Osteocyte (in vitro differentiated cells): Measurements from ENCODE around the gene COL27A1. TPM values are rescaled to one million over a fixed set of nuclear protein-coding genes. Genes with fewer than 3 reads are reported as not detected.

Source experiments
- DNase-seq: peaks from one replicate; pipeline ENCODE4 v3.0.0; 2021; ENCODE audit warnings: mixed read lengths; ENCODE audit not compliant: unreplicated experiment; ENCODE audit errors: extremely low spot score
- H3K27ac Mint-ChIP-seq: one replicate; pipeline ENCODE4 v1.8.0; 2021; ENCODE audit warnings: mild to moderate bottlenecking, mixed read lengths; ENCODE audit not compliant: unreplicated experiment
- H3K27me3 Mint-ChIP-seq: one replicate; pipeline ENCODE4 v1.8.0; 2021; ENCODE audit warnings: mixed read lengths; ENCODE audit not compliant: unreplicated experiment
- H3K36me3 Mint-ChIP-seq: one replicate; pipeline ENCODE4 v1.8.0; 2021; ENCODE audit warnings: mixed read lengths; ENCODE audit not compliant: unreplicated experiment
- H3K4me1 Mint-ChIP-seq: one replicate; pipeline ENCODE4 v1.8.0; 2021; ENCODE audit warnings: mixed read lengths; ENCODE audit not compliant: unreplicated experiment
- H3K4me3 Mint-ChIP-seq: one replicate; pipeline ENCODE4 v1.8.0; 2021; ENCODE audit warnings: mild to moderate bottlenecking, moderate library complexity, mixed read lengths; ENCODE audit not compliant: unreplicated experiment
- H3K9me3 Mint-ChIP-seq: one replicate; pipeline ENCODE4 v1.8.0; 2021; ENCODE audit warnings: mixed read lengths; ENCODE audit not compliant: unreplicated experiment
- total RNA-seq: library from RNA; stranded (reverse); gene quantifications from 2 replicates; pipeline ENCODE4 v1.2.1, GENCODE V29; 2021
- TF ChIP-seq, protein P1 (sequence below): fragments of 200-600 bp; sonication (generic); IDR thresholded peaks from 2 replicates; pipeline ENCODE4 v1.5.0; 2021; ENCODE audit warnings: antibody characterized with exemption, mild to moderate bottlenecking, moderate library complexity

The COL27A1 gene
- total RNA-seq, 1 donor from 2014 or later, result 44.4 TPM

DNA sequence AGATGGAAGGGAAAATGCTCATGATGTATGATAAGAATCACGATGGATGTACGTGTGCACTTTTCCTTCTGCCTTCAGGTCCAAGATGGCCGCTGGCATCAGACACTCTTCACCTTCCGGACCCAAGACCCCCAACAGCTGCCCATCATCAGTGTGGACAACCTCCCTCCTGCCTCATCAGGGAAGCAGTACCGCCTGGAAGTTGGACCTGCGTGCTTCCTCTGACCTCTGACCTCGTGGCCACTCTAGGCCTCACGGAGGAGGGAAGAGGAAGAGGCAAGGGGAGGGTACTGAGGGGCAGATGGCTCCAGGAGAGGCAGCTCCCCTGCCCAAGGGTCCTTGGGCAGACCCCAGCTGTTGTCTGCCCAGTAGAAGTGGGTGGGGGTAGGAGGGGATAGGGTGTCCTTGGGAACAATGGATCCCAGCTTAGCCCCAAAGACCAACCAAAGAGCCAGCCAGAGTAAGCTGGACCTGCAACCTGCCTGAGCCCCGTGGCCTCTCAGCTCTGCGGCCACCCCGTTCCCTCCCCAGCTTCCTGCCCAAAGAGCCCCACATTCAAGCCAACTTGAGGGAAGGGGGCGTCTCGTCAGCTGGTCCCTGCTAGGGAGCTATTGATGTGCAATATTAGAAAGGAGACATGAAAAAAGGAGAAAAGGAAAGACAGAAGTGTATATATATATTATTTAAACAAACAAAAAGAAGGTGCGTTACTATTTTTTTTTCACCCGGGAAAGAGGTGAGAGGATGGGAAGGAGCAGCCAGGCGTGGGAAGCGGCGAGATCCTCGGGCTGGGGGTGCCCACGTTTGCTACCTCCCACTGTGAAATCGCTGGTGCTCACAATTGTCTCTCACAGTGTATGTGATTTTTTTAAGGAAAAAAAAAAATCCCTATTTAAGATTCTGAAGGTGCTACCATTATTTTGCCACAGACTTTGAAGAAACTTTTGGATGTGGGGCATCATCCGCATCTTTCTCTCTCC, 155.4 kb downstream of the COL27A1 start:
- Mint-ChIP-seq H3K27me3 (no peaks in the 10 kb centered on the region), H3K4me3 (no peak overlapping the region), H3K4me1 (no peaks in the 10 kb centered on the region), H3K36me3 (peaks cover 17% of the 10 kb centered on the region), H3K9me3 (no peaks in the 10 kb centered on the region), H3K27ac (no peak overlapping the region)
- TF ChIP-seq, protein P1, sequence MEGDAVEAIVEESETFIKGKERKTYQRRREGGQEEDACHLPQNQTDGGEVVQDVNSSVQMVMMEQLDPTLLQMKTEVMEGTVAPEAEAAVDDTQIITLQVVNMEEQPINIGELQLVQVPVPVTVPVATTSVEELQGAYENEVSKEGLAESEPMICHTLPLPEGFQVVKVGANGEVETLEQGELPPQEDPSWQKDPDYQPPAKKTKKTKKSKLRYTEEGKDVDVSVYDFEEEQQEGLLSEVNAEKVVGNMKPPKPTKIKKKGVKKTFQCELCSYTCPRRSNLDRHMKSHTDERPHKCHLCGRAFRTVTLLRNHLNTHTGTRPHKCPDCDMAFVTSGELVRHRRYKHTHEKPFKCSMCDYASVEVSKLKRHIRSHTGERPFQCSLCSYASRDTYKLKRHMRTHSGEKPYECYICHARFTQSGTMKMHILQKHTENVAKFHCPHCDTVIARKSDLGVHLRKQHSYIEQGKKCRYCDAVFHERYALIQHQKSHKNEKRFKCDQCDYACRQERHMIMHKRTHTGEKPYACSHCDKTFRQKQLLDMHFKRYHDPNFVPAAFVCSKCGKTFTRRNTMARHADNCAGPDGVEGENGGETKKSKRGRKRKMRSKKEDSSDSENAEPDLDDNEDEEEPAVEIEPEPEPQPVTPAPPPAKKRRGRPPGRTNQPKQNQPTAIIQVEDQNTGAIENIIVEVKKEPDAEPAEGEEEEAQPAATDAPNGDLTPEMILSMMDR, result no peak
- peak; percentile 75 for DNase-seq

DNA sequence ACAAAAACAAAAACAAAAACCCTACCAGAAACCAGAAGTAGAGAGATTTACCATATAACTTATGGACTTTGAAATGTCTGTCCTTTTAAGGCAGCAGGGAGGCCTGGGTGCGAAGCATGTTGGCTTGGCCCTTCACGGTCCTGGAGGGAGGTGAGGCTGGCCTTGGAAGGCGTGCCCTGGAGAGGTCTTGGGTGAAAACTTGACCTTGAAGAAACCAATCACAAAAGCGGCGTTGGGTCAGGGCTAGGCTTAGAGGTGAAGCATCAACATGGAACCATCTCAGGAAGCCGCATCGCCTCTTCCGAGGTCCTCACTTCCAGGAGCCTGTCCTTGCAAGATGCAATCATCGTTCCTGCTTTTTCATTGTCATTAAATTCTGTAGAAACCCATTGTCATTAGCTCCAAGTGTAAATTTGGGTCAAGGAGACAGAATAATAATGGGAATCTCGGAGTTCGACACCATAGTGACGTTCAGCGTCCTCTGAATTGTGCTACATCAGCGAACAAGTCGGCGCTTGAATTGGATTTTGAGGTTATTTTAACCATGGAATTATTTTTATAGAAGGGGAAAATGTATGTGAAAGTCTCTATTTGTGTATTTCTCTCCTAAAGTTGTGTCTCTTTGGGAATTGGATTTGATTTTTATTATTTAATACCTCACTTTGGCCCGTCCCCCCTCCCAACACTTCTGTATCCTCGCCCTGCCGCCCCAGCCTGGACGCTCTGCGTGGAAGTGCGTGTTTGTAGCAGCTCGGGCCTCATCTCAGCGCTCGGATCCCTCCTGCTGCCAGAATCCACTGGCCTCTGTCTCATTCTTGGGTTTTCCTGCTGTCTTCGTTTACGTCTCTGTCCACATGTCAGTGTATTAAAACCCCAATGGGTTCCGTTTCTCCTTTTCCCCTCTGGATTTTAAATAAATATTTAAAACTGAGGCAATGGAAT, 156.5 kb downstream of the COL27A1 start:
- TF ChIP-seq, protein P1, result no peak
- Mint-ChIP-seq H3K36me3 (peaks cover 17% of the 10 kb centered on the region), H3K27ac (no peak overlapping the region), H3K9me3 (no peaks in the 10 kb centered on the region), H3K4me3 (no peak overlapping the region), H3K27me3 (no peaks in the 10 kb centered on the region), H3K4me1 (no peaks in the 10 kb centered on the region)
- peak; percentile 65 for DNase-seq

DNA sequence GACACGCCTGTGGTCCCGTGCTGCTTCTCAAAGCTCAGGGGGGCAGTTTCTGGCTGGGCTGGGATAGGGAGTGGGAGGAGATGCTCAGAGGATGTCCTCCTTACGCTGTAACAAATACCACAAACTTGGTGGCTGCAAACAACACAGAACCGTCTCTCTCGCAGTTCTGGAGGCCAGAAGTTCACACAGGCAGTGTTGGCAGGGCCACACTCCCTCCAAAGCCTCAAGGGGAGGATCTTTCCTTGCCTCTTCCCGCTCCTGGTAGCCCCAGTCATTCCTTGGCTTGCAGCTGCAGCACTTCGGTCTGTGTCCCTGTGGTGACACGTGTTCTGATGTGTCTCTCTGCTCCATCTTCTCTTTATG, 157.2 kb downstream of the COL27A1 start:
- DNase-seq, result peak; percentile 56
- Mint-ChIP-seq H3K36me3 (peaks cover 17% of the 10 kb centered on the region), H3K27me3 (no peaks in the 10 kb centered on the region), H3K4me1 (no peaks in the 10 kb centered on the region), H3K9me3 (no peaks in the 10 kb centered on the region), H3K27ac (no peak overlapping the region), H3K4me3 (no peak overlapping the region)
- TF ChIP-seq, protein P1, result no peak

DNA sequence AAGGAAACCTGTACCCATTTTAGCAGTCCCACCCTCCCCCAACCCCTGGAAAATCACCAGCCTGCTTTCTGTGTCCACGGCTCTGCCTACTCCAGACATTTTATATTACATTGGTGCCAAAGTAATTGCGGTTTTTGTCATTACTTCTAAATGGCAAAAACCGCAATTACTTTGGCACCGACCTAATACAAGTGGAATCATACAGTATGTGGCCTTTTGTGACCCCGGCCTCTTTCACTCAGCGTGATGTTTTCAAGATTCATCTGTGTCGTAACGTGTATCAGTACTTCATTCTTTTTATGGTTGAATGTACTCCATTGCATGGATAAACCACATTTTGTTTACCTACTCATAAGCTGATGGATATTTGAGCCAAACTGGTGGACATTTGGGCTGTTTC, 157.8 kb downstream of the COL27A1 start:
- H3K4me1 Mint-ChIP-seq, result peaks cover 6% of the 10 kb centered on the region
- no peaks in the 10 kb centered on the region for H3K27me3 Mint-ChIP-seq
- H3K36me3 Mint-ChIP-seq, result peaks cover 13% of the 10 kb centered on the region
- H3K4me3 Mint-ChIP-seq, result no peak overlapping the region
- TF ChIP-seq, protein P1, result no peak
- no peak for DNase-seq
- no peaks in the 10 kb centered on the region for H3K9me3 Mint-ChIP-seq
- no peak overlapping the region for H3K27ac Mint-ChIP-seq
